GM19372 (cell line): ENCODE measurements around the gene DOK3.
A peak's percentile ranks its signal among the peaks of the same experiment; 100 is the strongest.

Source experiments
- ATAC-seq: cut with Tn5 transposase; IDR thresholded peaks from one replicate; pipeline ENCODE4 v1.9.1; 2021; ENCODE audit warnings: mild to moderate bottlenecking, low read depth, moderate library complexity; ENCODE audit not compliant: unreplicated experiment

The DOK3 gene

GRCh38 chr5:177454397-177455035 is 55.1 kb downstream of the DOK3 start:
- peak; percentile 46 for ATAC-seq

DNA sequence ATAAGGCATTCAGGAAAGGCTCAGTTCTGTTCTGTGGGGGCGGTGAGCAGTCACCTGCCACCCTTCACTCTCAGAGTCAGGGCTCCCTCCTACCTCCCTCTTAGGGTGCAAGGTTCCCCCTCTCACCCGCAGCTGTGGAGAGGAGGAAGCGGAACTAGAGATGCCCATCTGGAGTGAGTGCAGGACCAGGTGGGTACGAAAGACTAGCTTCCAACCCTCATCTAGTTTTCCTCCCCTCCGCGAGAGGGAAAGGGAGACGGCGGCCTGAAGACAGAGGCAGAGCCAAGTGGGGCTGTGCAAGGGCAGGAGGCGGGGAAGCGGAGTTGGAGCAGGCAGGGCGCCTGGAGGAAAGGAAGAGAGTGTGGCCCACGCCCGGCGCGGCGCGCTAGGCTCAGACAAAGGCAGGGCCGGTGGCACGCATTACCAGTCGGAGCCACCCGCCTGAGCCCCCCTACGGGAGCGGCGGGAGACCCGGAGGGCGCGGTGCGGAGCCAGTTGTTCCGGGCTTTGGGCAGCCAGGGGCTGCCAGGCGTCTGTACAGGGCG is 55.7 kb downstream of the DOK3 start:
- no peak for ATAC-seq

DNA sequence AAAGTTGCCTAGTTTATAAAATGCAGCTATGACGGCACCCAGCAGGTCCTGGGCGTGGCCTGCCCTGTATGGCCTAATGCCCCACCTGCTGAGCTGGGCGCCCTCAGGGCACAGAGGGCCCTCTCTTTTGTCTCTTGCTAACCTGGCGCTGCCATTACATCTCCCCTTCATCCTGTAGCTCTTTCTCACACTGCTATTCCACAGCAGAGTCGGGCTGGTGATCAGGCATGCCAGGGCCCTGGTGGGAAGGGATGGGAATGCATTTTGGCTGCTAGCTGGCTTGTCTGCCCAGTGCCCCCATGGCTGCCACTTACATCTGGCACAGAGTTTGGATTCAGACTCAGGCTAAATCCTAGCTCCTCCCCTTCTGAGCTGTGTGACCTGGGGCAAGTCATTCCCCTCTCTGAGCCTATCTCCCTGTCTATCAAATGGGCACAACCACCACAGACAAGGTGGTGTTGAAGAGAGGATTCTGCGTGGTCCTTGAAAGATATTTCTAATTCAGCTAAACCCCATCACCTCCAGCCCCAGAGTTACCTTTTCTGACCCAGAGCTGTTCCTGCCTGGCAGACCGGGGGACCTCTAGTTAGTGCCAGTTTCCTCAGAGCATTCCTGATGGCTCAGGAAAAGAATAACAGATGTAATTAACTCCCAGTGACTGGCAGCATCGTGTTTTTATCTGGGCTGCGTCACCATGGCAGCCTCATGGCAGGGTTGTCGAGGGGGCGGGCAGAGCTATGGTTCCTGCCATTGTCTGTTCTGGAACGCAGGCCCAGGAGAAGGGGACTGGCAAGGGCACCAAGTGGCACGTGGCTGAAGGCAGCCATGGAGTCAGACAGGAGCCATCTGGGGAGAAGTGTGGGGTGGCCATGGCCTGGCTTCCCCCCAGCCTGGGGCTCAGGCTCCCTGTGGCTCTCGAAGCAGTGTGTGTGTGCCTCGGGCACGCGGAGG is 56.7 kb downstream of the DOK3 start:
- no peak for ATAC-seq
